Ecto neural progenitor cell (in vitro differentiated cells): ENCODE measurements around the gene CIDEA.

Experiments
- DNase-seq: peaks from one replicate; pipeline ENCODE4 v3.0.0-alpha.2; 2018; ENCODE audit warnings: low spot score

The CIDEA gene

DNA sequence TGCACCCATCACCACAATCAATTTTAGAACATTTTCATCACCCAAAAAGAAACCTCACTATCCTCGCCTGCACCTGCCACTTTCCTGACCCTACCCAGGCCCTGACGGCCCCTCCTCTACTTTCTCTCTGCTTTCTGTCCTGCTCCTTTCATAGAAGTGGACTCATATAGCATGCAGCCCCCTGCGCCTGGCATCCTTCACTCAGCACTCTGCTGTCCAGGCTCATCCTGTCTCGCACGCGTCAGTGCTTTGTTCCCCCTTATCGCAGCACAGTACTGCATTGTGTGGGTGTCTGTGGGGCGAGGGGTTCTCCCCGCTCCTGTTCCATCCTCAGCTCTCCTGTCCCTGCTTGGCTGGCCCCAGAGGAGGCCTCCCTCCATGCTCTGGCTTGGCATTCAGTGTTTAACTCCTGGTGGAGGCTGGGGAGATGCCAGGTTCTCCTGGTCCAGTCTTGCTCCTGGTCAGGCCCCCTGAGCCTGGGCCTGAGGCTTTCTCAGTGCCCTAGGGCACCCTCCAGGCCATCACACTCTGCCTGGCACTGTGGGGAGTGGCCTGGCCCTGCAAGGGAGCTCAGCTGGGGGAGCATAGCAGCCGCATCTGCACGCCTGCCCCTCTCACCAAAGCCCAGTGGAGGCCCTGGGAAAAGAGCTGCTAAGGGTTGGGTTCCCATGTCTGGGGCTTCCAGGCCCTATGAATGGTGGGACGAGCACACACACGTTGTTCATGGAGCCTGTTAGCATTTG lies 47.3 kb downstream of the CIDEA start:
- no peak for DNase-seq

- no peak for DNase-seq
Measured at GRCh38 chr18:12302391-12303147, 48.4 kb downstream of the CIDEA start.

DNA sequence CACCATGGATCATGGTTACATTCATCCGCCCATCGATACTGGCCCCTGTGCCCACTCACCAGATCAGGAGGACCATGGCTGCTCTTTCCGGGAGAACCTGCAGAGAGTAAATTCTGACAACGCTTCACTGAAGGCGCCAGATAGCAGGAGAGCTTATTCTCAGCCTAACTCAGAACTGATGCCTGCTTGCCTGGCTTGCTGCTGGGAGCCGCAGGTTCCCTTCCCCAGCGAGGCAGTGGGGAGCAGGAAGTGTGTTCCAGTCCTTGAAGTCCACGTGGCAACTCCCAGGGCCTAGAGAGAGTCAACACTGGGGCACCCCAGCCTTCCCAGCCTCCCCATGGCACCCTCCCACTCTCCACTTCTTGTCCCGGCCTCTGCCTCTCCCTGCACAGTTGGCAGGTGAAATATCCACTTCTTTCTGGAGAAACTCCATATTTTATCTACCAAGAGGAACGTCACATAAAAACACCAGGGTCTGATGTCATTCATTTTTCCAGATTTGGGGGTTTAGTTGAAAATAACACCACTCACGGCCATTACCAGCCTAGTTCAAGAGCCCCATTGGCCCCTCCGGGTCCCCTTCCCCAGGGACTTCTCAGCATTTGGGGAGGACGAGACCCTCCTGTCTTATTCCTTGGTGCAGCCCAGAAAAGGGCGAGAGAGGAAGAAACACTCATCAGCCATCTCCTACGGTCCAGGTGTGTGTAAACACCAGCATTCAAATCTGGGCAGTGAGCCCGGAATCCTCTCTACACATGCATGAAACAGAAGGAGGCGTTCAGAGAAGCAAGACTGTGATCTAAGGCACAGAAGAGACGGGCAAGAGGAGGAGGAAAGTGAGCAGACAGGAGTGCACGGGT lies 50.4 kb downstream of the CIDEA start:
- no peak for DNase-seq

DNA sequence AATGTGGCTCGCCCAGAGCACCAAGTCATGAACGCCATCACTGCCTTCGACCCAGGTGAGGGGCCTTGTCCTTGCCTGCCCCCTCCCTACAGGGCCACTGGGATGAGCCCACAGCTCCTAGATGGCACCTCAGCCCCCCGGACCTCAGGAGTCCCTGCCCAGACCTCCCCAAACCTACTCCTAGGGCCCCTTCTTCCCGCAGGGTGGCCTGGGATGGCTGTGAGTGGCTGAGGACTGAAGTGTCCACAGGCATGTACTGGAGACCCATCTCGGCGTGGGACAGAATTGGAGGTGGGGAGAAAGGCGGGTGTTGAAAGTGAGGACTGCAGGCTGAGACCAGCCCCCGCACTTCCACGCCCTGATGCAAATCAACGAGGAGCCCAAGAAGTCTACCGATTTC lies 51.0 kb downstream of the CIDEA start:
- DNase-seq = no peak

DNA sequence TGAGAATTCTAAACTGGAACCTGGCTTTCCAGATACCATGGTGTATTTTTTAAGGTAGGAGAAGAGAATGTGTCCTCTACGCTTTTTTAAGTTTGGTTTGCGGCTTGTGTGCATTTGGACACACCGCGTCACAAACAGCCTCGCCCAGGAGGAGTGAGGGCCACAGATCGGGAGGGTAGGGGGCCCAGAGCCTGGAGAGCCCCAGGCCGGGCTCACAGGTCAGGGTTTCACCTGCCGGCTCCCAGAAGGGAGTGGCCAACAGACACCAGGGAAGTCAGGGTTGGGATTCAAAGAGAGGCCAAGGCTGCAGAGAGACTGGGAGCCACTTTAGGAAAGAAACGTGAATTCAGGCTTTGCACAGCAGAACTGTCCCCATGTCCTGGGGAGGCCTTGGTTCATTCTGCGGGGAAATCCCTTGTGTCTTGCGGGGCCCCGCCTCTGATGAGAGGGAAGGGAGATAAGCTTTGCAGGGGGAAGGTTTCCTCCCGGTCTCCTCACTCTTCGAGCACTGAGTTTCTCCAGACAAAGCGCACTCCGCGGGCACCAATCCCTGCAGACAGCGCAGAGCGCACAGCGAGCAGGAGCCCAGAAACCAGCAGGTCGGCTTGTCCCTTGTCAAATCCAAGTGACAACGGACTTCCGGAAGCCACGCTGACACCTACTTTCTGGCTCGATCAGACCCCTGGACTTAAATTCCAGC lies 51.9 kb downstream of the CIDEA start:
- DNase-seq = peak; percentile 65

DNA sequence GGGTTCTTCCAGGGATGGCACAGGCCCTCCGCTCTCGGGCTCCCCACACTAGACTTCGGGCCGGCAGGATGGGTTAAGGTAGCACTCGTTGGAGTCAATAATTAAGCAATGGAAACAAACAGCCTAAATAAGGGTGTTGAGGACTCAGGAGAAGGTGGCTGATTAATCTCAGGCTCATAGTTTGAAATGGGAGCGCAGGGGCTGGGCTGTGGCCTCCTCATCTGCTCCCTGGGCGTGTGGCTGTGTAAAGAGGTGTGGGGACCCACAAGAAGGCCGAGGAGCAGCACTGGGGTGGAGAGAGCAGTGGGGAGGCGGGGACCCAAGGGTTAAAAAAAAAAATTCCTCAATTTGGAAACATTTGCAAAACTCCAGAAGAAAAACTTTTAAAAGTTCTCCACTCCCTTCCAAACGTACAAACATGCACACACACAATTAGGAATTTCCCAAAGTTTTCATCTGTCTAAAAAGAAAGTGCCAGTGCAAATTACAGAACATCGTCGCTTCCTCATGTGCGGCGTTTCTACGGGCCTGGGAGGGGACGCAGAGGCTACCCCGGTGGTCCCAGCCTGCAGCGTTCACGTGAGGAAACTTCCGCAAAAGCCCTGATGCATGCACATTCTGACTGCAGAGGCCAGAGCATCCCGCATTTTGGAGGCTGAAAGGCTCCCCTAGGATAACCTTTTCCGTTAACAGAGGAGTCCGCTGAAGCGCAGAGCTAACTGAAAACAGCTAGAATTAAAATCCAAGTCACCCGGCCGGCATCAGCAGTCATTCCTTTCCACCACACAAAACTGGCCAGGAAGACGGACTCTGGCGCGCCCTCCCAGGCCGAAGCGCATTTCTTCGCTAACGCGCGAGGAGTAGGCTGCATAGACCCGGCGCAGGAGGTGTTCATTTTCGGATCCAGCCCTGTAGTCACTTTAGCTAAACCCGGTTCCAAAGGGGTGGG lies 52.9 kb downstream of the CIDEA start:
- DNase-seq = peak; percentile 70

GRCh38 chr18:12307701-12308385 lies 53.7 kb downstream of the CIDEA start, which contains the start of gene TUBB6:
TSS of gene TUBB6 (plus strand) at chr18:12308241. CDS start at chr18:12308293, 52 bp downstream.
- no peak for DNase-seq

DNA sequence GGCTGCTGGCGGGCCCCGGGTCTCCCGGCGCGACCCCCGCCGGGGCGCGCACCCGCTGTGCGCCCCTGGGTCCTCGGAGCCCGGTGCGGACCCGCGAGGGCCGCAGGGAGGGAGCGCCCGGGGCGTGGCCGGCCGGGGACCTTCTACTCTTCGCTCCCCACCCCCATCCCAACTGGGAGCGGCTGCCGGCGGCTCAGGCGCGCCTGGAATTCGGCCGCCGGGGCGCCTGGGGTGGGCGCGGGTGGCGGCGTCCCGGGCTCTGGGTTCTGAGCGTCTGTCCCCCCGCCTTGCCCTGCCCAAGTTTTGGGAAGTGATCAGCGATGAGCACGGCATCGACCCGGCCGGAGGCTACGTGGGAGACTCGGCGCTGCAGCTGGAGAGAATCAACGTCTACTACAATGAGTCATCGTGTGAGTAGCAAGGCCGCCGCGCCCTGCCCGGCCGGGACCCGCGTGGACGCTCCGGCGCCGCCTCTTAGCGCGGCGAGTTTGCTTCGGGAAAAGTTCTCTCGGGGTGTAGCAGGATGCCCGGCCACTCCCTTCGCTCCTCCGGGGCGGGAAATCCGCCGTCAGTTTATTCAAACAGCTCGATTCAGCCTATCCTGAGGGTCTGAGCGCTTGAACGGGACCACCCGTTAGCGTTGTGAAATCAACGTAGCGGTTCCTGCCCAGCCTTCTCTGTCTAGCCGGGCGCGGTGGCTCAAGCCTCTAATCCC lies 54.4 kb downstream of the CIDEA start:
- DNase-seq = peak; percentile 85

- no peak for DNase-seq
Measured at GRCh38 chr18:12309683-12310198, 55.6 kb downstream of the CIDEA start.

DNA sequence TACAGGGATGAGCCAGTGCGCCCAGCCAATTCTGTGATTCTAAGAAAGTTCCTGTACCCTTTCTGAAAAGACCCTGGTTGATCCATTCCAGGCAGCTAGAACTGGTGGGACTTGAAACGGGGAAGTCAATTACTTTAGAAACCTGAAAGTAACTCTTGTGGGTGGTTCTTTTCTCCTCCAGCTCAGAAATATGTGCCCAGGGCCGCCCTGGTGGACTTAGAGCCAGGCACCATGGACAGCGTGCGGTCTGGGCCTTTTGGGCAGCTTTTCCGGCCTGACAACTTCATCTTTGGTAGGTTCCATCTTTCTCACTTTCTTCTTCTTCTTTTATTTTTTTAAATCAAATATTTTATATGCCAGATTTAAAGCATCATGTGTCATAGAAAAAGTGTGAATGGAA lies 56.6 kb downstream of the CIDEA start:
- no peak for DNase-seq

DNA sequence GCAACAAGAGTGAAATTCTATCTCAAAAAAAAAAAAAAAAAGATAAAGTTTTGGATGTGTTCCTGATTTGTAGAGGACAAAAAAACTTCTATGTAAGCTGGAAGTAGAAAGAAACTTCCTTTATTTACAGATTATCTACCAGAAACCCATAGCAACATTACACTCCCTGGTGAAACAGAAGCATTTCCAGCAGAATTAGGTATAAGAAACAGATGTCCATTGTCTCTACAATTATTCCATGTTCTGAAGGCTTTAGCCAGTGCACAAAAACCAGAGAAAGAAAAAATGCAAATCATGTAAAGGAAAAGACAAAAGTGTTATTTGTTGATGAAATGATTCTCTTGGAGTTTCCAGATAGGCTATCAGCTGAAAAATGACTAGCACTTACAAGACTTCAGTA lies 58.8 kb downstream of the CIDEA start:
- no peak for DNase-seq

- no peak for DNase-seq
Measured at GRCh38 chr18:12313530-12314245, 59.5 kb downstream of the CIDEA start.

DNA sequence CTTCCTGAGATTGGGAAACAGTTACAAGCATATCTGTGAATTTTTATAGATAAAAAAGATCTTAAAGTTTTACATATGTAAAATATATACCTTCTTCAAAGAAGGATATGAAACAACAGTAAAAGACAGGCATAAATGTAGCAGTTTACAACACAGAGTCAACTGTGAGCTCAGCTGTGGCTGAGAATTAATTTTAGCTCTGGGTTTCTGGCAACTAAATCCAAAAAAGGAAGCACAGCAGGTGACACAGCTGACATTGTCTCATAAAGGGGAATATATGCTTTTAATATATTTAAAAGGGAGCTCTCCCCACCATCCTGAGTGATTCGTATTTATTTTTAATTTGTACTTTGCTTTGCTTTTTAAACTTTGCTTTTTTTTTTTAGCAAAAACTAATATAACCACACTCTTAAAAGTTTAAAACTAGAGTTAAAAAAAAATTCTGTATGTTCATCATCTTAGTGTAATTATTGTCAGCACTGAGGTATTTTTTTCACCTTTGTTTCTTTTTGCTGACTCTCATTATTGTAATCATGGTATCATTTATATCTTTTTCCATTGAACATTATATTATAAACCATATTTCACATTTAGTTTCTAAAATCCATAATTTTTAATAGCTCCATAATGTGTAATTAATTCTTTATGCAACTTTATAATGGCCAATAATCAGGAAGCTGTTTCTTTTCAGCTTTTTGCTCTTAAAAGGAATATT lies 60.6 kb downstream of the CIDEA start:
- no peak for DNase-seq

DNA sequence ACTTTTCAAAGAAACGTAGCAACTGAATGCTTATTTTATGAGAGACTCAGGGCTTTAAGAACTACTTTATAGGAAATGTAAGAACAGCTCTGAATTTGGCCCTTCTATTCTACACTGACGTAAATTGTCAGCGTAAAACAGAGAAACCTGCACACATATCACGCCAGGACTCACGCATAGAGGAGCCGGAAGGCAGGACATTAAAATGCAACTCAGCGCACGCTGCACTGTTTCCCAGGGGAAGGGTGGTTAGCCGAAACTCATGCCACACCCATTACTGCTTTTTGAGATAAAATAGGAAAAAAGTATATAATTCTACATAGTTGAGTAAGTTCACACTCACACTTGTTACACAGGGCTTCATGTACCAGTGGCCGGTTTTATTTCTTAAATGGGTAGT lies 61.3 kb downstream of the CIDEA start:
- no peak for DNase-seq

DNA sequence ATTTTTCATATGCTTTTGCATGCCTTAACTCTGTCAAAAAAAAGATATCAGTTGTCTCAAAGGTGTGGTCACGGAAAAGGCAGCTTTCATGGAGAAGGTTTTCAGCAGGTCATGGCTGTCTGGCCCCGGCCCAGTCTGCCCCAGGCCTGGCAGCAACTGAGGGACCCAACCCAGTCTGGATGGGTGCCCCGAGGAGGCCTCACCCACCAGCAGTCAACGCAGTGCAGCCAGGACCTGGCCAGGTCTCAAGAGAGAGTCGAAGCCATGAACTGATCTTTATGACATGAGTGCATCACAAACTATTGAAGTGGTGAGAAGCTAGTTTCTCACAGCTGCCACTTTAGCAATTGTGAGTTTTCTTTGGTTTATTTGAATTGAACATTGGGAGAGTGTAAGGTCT lies 61.8 kb downstream of the CIDEA start:
- no peak for DNase-seq

GRCh38 chr18:12317664-12318333 lies 63.6 kb downstream of the CIDEA start:
- no peak for DNase-seq

DNA sequence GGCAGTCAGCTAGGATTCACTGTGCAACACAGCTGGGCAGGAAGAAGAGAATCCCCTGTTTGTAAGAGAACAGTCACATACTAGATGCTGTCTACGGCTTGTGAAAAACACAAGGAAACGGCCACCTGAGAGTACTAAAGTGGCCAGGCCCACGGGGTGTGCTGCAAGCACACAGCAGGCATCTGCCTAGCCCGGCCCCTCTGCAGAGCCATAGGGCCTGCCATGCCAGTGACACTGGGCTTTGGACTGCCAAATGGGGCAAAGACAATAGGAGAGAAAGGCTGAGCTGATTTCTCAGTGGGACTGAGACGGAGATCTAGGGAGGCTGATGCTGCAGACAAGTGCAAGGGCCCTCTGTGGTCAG lies 64.2 kb downstream of the CIDEA start:
- no peak for DNase-seq
